Lower leg skin (tissue), 4 donors: Measurements from ENCODE around the gene CACNA1I. TPM values are rescaled to one million over a fixed set of nuclear protein-coding genes. Genes with fewer than 3 reads are reported as not detected.

Source experiments
- DNase-seq, 2 donors: peaks; one replicate each; pipeline ENCODE4 v3.0.0-alpha.2; 2019; ENCODE audit warnings: low spot score in 2 of 2
- H3K4me3 ChIP-seq: fragments of 200-600 bp; sonication (generic); 2 replicates; pipeline ENCODE4 v1.5.1; 2017; ENCODE audit warnings: mild to moderate bottlenecking, low read depth; ENCODE audit not compliant: poor library complexity, severe bottlenecking
- CTCF ChIP-seq, 3 donors: fragments of 450-650 bp; IDR thresholded peaks; one replicate each; pipeline ENCODE4 v1.5.1; 2016; ENCODE audit warnings: antibody characterized with exemption in 3 of 3, mild to moderate bottlenecking in 3 of 3, moderate library complexity in 2 of 3
- POLR2A ChIP-seq, 2 donors: fragments of 450-650 bp; IDR thresholded peaks; one replicate each; pipeline ENCODE4 v1.6.1; 2016 to 2017; ENCODE audit warnings: antibody characterized with exemption in 2 of 2, mild to moderate bottlenecking in 1 of 2, moderate library complexity in 1 of 2
- WGBS, 2 donors: methylation state at CpG; one replicate each; pipeline ENCODE4 v1.1.5; 2018; 5-methylcytosine and 5-hydroxymethylcytosine counted together
- intact Hi-C: fragments of 100-400 bp; cut with DNase I; formaldehyde crosslinking; loops from one replicate; pipeline ENCODE4 v1.15.0; 2023; ENCODE audit warnings: low total_unique reads
- total RNA-seq, 4 donors: library from RNA; depleted of rRNA; stranded (reverse); fragments of >200 nt; gene quantifications; one replicate each; pipeline ENCODE4 v1.1.0, GENCODE V29; 2016

The CACNA1I gene
- total RNA-seq, 4 donors from 2014 or later: 0.13 to 0.27 (median 0.21) TPM

- TF ChIP-seq POLR2A (IDR thresholded peaks at IDR 0.05): no peak
- TF ChIP-seq CTCF (IDR thresholded peaks at IDR 0.05): no peak
- no peak for DNase-seq
- 68 to 74% methylated on average over 4 of the region's 4 CpGs for WGBS, 2 donors
- intact Hi-C loops: loop anchor here (5.0 to 10.0 kb wide), 4 partner anchors 121 to 353 kb away; partner anchors contain the start of genes RPL3 and SYNGR1
- no peak overlapping the region for H3K4me3 ChIP-seq
These were observed 44.9 kb upstream of the CACNA1I start for GRCh38 chr22:39525658-39525975.

GRCh38 chr22:39526736-39527171 lies 43.8 kb upstream of the CACNA1I start:
- intact Hi-C loops: loop anchor here (5.0 to 10.0 kb wide), 4 partner anchors 122 to 354 kb away; partner anchors contain the start of genes RPL3 and SYNGR1
- H3K4me3 ChIP-seq: no peak overlapping the region
- TF ChIP-seq CTCF (IDR thresholded peaks at IDR 0.05) (no peak), POLR2A (IDR thresholded peaks at IDR 0.05) (no peak)
- WGBS, 2 donors: 65 to 83% methylated on average over 4 of the region's 4 CpGs
- no peak for DNase-seq

- WGBS, 2 donors: 44 to 46% methylated on average over 6 of the region's 6 CpGs
These were observed 43.0 kb upstream of the CACNA1I start for GRCh38 chr22:39527481-39527961.

GRCh38 chr22:39528080-39528661 lies 42.4 kb upstream of the CACNA1I start:
- WGBS, 2 donors: 52 to 58% methylated on average over 12 of the region's 12 CpGs
- no peak for DNase-seq
- H3K4me3 ChIP-seq: no peak overlapping the region
- intact Hi-C loops: loop anchor here (5.0 to 10.0 kb wide), 4 partner anchors 123 to 356 kb away; partner anchors contain the start of genes RPL3 and SYNGR1
- no peak for TF ChIP-seq CTCF (IDR thresholded peaks at IDR 0.05)
- no peak for TF ChIP-seq POLR2A (IDR thresholded peaks at IDR 0.05)

More at GRCh38 chr22:39527481-39527961, 43.0 kb upstream of the CACNA1I start:
- no peak overlapping the region for H3K4me3 ChIP-seq
- intact Hi-C loops: loop anchor here (5.0 to 10.0 kb wide), 4 partner anchors 123 to 355 kb away; partner anchors contain the start of genes RPL3 and SYNGR1
- DNase-seq: no peak
- TF ChIP-seq CTCF (IDR thresholded peaks at IDR 0.05) (no peak), POLR2A (IDR thresholded peaks at IDR 0.05) (no peak)

GRCh38 chr22:39528681-39529486 lies 41.7 kb upstream of the CACNA1I start:
- no peak for TF ChIP-seq POLR2A (IDR thresholded peaks at IDR 0.05)
- TF ChIP-seq CTCF (IDR thresholded peaks at IDR 0.05): peak in 1 of 3 donors; percentile 90
- WGBS, 2 donors: 25 to 31% methylated on average over 25 to 32 of the region's 32 CpGs
- peak; percentile 85 to 98 for DNase-seq
- no peak overlapping the region for H3K4me3 ChIP-seq
- intact Hi-C loops: loop anchor here (5.0 to 10.0 kb wide), 4 partner anchors 124 to 357 kb away; partner anchors contain the start of genes RPL3 and SYNGR1
